ENCODE results near the gene LHFPL5.

Gene LHFPL5

DNA sequence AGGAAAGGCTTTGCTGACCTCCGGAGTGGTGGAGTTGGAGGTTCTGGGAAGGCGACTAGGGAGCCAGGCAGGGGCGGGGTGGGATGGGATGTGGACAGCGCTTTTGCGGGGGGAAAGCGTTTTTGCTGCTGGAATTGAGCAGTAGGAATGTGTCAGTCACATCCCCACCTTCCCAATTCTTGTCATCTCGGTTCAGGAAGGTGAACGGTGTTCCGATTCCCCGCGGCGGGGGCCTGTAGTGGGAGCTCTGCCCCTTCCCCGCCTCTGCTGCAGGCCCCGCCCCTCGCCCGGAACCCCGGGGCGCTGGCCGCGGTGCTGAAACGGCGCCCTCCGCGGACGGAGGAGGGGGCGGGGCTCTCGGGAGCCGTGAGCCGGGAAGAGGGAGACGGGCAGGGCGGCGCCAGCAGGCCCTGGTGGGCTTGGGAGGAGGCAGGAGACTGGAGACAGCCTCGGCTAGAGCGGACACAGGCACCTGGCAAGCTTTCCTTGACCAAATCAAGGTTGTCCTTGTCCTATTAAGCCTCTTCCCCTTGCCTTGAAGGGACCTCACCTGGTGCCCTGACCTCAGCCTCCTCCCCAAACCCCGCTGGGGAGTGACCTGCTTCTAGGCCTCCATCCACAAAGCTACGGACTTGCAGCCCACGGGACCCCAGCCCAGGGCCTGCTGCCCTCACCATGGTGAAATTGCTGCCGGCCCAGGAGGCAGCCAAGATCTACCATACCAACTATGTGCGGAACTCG, at the start of gene LHFPL5:
Gene LHFPL5, plus strand, starts transcription at position 357 of the 741 bp plus-strand sequence. Its CDS starts 319 bp downstream, at position 676.
- DNase-seq, result peak; percentile 84

DNA sequence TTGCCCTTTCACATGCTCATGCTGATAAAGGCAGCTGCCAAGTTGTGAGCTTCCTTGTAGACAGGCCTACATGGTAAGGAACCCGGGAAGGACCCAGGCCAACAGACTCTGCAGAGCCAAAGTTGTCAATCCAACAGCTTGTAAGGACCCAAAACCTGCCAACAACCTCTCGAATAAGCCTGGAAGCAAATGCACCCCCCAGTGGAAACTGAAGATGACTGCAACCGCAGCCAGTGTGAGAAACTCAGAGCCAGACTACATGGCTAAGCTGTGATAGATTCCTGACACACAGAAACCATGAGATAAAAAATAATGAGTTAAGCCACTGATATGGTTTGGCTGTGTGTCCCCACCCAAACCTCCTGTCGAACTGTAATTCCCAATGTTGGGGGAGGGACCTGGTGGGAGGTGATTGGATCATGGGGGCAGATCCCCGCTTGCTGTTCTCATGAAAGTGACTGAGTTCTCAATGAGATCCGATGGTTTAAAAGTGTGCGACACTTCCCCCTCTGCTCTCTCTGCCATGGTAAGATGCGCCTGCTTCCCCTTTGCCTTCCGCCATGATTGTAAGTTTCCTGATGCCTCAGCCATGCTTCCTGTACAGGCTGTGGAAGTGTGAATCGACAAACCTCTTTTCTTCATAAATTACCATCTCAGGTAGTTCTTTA, 47.6 kb upstream of the LHFPL5 start:
- DNase-seq, result peak; percentile 42

GRCh38 chr6:35759426-35759825, 45.7 kb upstream of the LHFPL5 start:
- DNase-seq, result no peak

DNA sequence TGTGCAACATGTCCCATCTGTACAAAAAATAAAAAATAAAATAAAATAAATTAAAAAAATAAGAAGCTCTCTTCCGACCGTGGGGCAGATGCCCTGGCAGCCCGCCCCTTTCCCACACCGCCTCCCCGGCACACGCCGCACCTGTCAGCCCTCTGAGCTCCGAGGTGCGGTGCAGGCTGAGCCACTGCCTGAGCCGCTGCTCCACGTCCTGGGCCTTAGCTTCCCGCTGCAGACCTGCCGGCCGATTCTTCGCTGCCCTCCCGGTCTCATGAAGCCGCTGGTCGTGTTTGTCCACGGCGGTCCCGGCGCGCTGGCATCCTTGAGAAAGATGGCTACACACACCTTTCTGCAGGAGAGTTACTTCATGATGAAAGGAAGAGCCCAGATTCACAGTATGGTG, 39.4 kb upstream of the LHFPL5 start:
- peak; percentile 32 for DNase-seq

GRCh38 chr6:35769211-35769610, 35.9 kb upstream of the LHFPL5 start:
- DNase-seq, result no peak

- DNase-seq, result no peak
Measured at GRCh38 chr6:35771343-35771627, 33.9 kb upstream of the LHFPL5 start.

GRCh38 chr6:35774116-35774794, 30.9 kb upstream of the LHFPL5 start:
- DNase-seq, result no peak

DNA sequence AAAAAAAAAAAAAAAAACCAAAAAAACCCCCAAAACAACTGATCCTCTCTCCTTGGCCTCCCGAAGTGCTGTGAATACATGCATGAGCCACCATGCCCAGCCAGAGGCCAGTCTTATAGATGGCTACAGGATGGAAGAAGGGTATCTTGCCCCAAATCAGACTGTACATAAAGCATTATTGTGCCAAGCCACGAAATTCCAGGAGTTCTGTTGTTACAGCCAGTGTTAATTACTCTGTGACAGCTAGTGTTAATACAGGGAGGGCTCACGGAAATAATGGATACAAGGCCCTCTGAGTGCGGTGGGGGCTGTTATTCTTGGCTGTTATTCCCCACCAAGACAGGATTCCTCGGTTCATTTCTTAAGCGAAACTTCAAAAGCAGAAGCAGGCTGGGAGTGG, 30.1 kb upstream of the LHFPL5 start:
- no peak for DNase-seq

- peak; percentile 72 for DNase-seq
Measured at GRCh38 chr6:35776364-35777215, 28.6 kb upstream of the LHFPL5 start, which contains the start of gene CLPSL2. CLPSL2 (plus strand) TSS chr6:35776598; CDS start chr6:35776619, 21 bp downstream.

DNA sequence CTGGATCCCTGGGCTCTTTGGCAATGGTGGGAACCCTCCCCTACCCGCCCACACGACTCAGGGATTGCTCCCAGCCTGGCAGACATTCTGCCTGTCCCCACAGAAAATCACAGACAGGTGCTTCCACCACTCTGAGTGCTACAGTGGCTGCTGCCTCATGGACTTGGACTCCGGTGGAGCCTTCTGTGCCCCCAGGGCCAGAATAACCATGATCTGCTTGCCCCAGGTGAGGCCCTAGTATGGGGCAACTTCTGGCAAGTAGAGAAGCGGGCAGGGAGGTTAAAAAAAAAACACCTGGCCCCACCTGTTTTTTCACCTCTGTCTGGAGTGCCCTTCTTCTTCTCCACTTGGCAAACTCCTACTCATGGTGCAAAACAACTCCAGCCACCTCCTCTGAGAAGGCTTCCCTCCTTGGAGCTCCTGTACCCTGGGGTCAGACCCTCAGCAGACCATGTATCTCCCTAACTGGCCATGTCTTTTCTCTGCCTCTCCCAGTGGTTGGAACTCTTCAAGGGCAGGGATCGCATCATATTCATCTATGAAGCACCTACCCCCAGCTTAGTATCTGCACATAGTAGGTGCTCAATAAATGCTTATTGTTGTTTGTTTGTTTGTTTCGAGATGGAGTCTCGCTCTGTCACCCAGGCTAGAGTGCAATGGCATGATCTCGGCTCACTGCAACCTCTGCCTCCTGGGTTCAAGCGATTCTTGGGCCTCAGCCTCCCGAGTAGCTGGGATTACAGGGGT, 27.6 kb upstream of the LHFPL5 start:
- no peak for DNase-seq

GRCh38 chr6:35778437-35778836, 26.7 kb upstream of the LHFPL5 start:
- DNase-seq, result no peak

DNA sequence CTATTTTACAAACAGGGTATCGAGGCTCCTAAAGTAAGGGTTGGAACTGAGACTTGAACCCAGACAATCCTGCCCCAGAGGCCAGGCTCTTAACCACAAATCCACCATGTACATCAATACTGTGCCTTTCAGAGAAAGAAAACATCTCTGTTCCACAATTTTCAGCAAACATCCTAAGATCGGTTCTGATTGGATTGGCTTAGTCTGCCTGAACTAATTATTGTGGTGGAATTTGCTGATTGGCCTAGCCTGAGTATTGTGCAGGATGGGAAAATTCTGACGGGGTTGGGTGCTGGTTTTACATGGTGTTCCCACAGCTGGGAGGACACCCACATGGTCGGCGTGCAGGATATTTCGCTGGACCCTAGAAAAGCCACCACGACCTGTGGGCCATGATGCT, 24.4 kb upstream of the LHFPL5 start, which contains the start of gene CLPSL1:
Gene CLPSL1, plus strand, starts transcription at position 301 of the 400 bp plus-strand sequence. Its CDS starts 92 bp downstream, at position 393.
- DNase-seq, result no peak

DNA sequence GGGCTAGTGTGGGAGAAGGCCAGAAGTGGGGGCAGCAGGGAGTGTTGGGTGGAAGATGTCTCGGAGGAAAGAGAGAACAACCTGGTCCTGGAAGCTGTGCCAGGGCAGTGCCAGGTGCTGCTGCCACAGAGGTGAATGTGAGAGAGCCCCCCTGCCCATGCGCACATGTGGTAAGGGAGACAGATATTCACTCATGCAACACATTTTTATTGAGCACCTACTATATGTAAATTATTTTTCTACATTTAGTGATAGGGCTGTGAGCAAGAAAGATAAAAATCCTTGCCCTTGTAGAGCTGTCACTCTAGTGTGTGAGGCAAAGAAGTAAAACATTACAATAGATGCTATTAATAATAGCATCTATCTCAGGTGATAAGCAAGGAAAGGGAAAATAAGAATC, 23.9 kb upstream of the LHFPL5 start:
- no peak for DNase-seq

DNA sequence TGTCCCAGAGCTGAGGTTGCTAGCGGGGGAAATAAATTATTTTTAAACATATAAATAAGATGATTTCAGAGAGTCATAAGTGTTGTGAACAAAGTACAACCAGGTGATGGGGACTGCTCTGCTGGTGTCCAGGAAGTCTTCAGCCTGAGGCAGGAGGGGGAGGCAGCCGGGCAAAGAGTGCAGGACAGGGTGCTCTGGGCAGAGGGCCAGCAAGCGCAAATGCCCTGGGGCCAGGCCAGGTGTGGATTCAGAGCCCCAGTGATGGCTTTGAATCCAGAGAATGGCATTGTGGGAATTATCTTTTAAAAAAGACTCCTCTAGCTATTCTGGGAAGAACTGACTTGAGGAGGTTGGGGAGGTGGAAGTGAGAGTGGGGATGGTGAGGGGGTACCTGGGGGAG, 22.7 kb upstream of the LHFPL5 start:
- DNase-seq, result peak; percentile 88

GRCh38 chr6:35784200-35784599, 21.0 kb upstream of the LHFPL5 start:
- DNase-seq, result no peak

DNA sequence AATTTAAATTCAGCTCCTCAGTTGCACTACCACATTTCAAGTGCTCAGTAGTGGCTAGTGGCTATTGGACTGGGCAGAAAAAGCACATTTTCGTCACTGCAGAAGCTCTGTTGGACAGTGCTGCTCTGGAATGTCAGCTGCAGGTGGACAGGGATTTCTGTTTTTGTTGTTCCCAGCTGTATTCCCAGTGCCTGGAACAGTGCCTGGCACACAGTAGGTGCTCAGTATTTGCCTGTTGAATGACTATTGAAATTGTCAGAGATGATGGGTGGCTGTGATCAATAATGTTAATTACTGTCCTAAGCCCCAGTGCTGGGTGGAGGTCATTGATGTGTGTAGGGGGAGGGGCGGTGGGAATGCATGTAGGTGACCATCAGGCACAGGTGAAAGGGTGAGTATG, 18.9 kb upstream of the LHFPL5 start:
- no peak for DNase-seq

DNA sequence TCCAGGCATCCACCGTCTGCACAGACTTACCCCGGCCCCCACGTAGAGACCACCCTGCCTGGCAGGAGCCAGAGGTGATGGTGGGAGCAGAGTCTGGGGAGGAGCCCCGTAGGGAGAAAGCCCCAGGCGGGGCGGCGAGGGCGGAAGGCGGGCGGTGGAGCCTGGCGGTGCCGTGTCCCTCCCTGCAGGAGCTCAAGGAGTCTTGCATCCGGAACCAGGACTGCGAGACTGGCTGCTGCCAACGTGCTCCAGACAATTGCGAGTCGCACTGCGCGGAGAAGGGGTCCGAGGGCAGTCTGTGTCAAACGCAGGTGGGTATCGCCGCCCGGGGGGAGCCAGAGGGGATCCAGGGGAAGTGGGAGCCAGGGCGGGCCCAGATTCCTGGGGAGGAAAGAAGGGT, 18.3 kb upstream of the LHFPL5 start:
- DNase-seq, result peak; percentile 43

DNA sequence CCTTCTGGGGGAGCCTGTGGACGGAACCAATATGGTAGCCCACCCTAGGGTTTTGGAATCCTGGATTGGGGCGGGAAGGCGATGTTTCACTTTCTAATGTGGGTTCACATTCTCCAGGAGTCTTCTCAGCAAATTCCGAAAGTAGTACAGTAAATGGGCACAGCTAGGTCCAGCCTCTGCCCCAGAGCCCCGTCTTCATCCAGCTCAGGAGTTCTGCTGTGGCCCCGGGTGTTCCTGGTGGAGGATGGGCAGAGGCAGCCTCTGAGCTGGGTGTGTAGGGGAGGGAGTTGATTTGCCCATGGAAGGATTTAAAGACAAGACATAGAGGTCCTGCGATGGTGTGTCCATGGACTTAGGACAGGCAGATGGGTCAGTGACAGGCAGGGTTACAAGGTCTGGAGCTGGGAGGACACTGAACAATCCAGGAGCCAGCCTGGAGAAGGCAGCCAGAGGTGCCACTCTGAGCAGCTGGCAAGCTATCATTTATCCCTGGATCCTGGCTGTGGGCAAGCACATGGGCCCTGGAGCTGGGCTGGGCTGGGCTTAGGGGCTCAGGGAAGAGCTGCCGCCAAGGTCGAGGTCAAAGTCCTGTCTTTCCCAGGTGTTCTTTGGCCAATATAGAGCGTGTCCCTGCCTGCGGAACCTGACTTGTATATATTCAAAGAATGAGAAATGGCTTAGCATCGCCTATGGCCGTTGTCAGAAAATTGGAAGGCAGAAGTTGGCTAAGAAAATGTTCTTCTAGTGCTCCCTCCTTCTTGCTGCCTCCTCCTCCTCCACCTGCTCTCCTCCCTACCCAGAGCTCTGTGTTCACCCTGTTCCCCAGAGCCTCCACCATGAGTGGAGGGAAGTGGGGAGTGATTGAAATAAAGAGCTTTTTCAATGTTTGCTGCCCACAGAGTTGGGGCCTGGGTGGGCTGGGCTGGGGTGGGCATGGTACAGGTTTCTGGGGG, 17.6 kb upstream of the LHFPL5 start:
- no peak for DNase-seq

DNA sequence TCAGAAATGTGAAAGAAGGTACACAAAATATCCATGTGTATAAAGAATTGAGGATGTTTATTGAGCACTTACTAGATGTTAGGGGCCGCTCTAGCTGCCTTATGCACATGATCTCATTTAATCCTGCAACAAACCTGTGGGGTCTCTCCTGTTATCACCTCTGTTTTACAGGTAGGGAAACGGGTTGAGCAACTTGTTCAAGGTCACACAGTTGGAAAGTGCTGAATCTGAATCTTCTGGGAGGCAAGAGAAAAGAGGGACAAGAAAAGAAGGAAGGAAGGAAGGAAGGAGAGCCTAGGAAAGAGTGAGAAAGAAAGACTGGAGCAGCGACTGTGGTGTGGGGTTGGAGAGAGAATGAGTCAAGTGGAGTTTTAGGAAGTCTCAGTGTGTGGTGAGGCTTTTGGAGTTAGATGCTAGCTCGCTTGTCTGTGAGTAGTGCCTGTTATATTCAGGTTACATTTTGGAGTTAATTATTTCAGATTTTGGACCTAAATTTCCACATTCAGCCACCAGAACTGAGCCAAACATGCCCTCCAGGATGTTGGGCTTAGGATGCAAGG, 16.6 kb upstream of the LHFPL5 start:
- no peak for DNase-seq

DNA sequence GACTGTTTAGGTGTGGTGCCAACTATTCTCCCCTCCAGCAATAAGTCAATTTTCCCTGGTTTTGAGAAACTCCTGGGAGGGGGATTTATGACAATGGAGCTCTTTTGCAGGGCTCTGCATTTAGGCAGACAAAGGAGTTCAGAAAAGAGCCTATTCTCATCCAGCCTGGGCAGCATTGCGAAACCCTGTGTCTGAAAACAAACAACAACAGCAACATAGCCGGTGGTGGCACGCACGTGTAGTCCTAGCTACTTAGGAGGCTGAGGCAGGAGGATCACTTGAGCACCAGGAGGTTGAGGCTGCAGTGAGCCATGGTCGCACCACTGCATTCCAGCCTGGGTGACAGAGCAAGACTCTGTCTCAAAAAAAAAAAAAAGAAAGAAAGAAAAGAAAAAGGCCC, 14.5 kb upstream of the LHFPL5 start:
- DNase-seq, result no peak

Data from NCI-H69 (cell line).